ENCODE measurements around the gene BBS9.
"Not testable (repeated sequence)": the region's sequence is repeated elsewhere in the genome, so short reads cannot be mapped to it uniquely, and the experiment has no call there.

The BBS9 gene

DNA sequence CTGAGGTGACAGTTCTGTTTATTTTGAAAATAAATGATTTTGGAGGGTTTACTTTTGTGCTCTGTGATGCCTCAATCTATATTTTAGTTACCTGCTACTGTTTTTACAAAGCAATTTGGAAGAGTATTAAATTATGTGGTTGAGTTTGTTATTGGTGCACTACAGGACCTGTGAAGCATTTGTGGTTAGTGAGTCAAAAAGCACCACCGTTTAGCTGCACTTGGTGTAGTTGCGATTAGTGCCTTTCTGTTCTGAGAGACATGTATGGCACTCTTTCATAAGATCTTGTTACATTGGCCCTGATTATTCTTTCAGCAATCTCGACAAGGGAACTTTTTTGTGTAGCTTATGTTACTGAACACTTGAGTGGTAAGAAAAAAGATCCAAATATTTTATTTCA is 132.2 kb downstream of the BBS9 start:
- DNase-seq (ENCODE audit: low read depth): no peak
- no peak overlapping the region for H3K4me3 ChIP-seq (ENCODE audit: low read depth, low read length)
- TF ChIP-seq, protein P1, sequence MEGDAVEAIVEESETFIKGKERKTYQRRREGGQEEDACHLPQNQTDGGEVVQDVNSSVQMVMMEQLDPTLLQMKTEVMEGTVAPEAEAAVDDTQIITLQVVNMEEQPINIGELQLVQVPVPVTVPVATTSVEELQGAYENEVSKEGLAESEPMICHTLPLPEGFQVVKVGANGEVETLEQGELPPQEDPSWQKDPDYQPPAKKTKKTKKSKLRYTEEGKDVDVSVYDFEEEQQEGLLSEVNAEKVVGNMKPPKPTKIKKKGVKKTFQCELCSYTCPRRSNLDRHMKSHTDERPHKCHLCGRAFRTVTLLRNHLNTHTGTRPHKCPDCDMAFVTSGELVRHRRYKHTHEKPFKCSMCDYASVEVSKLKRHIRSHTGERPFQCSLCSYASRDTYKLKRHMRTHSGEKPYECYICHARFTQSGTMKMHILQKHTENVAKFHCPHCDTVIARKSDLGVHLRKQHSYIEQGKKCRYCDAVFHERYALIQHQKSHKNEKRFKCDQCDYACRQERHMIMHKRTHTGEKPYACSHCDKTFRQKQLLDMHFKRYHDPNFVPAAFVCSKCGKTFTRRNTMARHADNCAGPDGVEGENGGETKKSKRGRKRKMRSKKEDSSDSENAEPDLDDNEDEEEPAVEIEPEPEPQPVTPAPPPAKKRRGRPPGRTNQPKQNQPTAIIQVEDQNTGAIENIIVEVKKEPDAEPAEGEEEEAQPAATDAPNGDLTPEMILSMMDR (IDR thresholded peaks at IDR 0.05; ENCODE audit: control insufficient read depth, extremely low read depth, insufficient read depth): no peak

GRCh38 chr7:33262476-33262875 is 133.1 kb downstream of the BBS9 start:
- TF ChIP-seq, protein P1 (IDR thresholded peaks at IDR 0.05; ENCODE audit: control insufficient read depth, extremely low read depth, insufficient read depth): no peak
- DNase-seq (ENCODE audit: low read depth): no peak
- H3K4me3 ChIP-seq (ENCODE audit: low read depth, low read length): no peak overlapping the region

DNA sequence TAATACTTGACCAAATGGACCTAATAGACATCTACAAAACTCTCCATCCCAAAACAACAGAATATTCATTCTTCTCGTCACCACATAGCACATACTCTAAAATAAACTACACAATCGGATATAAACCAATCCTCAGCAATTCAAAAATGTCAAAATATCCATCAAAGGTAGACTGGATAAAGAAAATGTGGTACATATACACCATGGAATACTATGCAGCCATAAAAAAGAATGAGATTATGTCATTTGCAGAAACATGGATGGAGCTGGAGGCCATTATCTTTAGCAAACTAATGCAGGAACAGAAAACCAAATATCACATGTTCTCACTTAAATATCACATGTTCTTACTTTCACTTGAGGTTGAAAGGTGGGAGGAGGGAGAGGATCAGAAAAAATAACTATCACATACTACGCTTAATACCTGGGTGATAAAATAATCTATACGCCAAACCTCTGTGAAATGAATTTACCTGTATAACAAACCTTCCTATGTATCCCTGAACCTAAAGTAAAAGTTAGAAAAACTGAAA is 142.5 kb downstream of the BBS9 start:
- DNase-seq (ENCODE audit: low read depth); H3K4me3 ChIP-seq (ENCODE audit: low read depth, low read length): not testable (repeated sequence)

- TF ChIP-seq, protein P1 (IDR thresholded peaks at IDR 0.05; ENCODE audit: control insufficient read depth, extremely low read depth, insufficient read depth): no peak
- H3K4me3 ChIP-seq (ENCODE audit: low read depth, low read length): no peak overlapping the region
- no peak for DNase-seq (ENCODE audit: low read depth)
Measured at GRCh38 chr7:33273356-33273755, 144.0 kb downstream of the BBS9 start.

DNA sequence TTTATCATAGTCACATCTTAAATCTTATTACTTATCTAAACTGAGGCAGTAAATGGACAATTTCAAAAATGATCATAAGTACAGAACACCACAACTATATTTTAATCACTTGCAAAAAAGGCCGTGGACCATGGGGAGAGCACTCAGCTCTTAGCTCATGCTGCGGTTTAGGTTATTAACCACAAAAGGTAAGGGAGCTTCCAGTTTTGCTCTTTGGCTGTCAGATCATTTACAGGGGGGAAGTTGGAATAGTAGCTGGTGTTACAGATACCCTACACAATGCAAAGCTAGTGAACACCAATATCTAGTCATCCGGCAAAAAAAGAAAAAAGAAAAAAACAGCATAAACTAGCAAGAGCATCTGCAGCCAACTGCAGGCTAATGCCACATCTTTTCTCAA is 147.0 kb downstream of the BBS9 start:
- DNase-seq (ENCODE audit: low read depth): no peak
- no peak overlapping the region for H3K4me3 ChIP-seq (ENCODE audit: low read depth, low read length)
- TF ChIP-seq, protein P1 (IDR thresholded peaks at IDR 0.05; ENCODE audit: control insufficient read depth, extremely low read depth, insufficient read depth): no peak

- TF ChIP-seq, protein P1 (IDR thresholded peaks at IDR 0.05; ENCODE audit: control insufficient read depth, extremely low read depth, insufficient read depth): no peak
- no peak for DNase-seq (ENCODE audit: low read depth)
- no peak overlapping the region for H3K4me3 ChIP-seq (ENCODE audit: low read depth, low read length)
Measured at GRCh38 chr7:33276729-33277128, 147.4 kb downstream of the BBS9 start.

GRCh38 chr7:33278095-33278494 is 148.7 kb downstream of the BBS9 start:
- DNase-seq (ENCODE audit: low read depth): no peak

More at GRCh38 chr7:33278095-33278494, 148.7 kb downstream of the BBS9 start:
- TF ChIP-seq, protein P1 (IDR thresholded peaks at IDR 0.05; ENCODE audit: control insufficient read depth, extremely low read depth, insufficient read depth): no peak
- H3K4me3 ChIP-seq (ENCODE audit: low read depth, low read length): no peak overlapping the region

Data from LNCaP clone FGC (cell line).